Heart left ventricle (tissue), 16 donors: Measurements from ENCODE around the gene TXLNG. TPM values are rescaled to one million over a fixed set of nuclear protein-coding genes. Genes with fewer than 3 reads are reported as not detected.

Experiments used
- ATAC-seq, 4 donors: fragments of 200-7000 bp; cut with Tn5 transposase; one replicate each; pipeline ENCODE4 v1.9.1; 2020 to 2022; ENCODE audit warnings: moderate library complexity in 4 of 4, mild to moderate bottlenecking in 3 of 4, moderate number of reproducible peaks in 1 of 4
- DNase-seq, 5 donors: peaks; one replicate each; pipeline ENCODE4 v3.0.0-alpha.2; 2020
- H3K27ac ChIP-seq, 12 donors: fragments of 200-600 bp; sonication (generic) in 4 of 12; one replicate each; pipeline versions ENCODE4 v1.5.0 to v1.8.0; 2016 to 2022; ENCODE audit warnings: mild to moderate bottlenecking in 2 of 12
- H3K27me3 ChIP-seq, 9 donors: fragments of 200-600 bp; sonication (generic) in 2 of 9; one replicate each; pipeline versions ENCODE4 v1.5.1 to v1.8.0; 2016 to 2022; ENCODE audit warnings: mild to moderate bottlenecking in 3 of 9
- H3K36me3 ChIP-seq, 9 donors: fragments of 200-600 bp; sonication (generic) in 2 of 9; one replicate each; pipeline versions ENCODE4 v1.5.0 to v1.8.0; 2018 to 2022; ENCODE audit warnings: mild to moderate bottlenecking in 2 of 9
- H3K4me1 ChIP-seq, 12 donors: fragments of 200-600 bp; sonication (generic) in 4 of 12; one replicate each; pipeline versions ENCODE4 v1.5.0 to v1.8.0; 2016 to 2022; ENCODE audit warnings: mild to moderate bottlenecking in 3 of 12
- H3K4me3 ChIP-seq, 12 donors: fragments of 200-600 bp; sonication (generic) in 4 of 12; one replicate each; pipeline versions ENCODE4 v1.5.0 to v1.8.0; 2017 to 2022; ENCODE audit warnings: mild to moderate bottlenecking in 9 of 12, moderate library complexity in 4 of 12
- H3K9me3 ChIP-seq, 12 donors: fragments of 200-600 bp; sonication (generic) in 4 of 12; one replicate each; pipeline versions ENCODE4 v1.5.0 to v1.8.0; 2016 to 2022; ENCODE audit warnings: mild to moderate bottlenecking in 1 of 12
- CTCF ChIP-seq, 12 donors: fragments of 200-600 bp; sonication (generic) in 4 of 12; IDR thresholded peaks; one replicate each; pipeline versions ENCODE4 v1.5.0 to v1.8.0; 2018 to 2022; ENCODE audit warnings: antibody characterized with exemption in 12 of 12, mild to moderate bottlenecking in 5 of 12
- POLR2A ChIP-seq, 2 donors: fragments of 450-650 bp; IDR thresholded peaks; one replicate each; pipeline ENCODE4 v1.6.1; 2017; ENCODE audit warnings: antibody characterized with exemption in 2 of 2, mild to moderate bottlenecking in 2 of 2, moderate library complexity in 2 of 2
- WGBS, 4 donors: extraction: QIAGEN DNeasy Blood & Tissue Kit in 2 of 4; methylation state at CpG; one replicate each; pipeline versions ENCODE4 v1.1.5 to v1.1.7; 2013 to 2018; 5-methylcytosine and 5-hydroxymethylcytosine counted together
- intact Hi-C, 10 donors: fragments of 100-400 bp; cut with DNase I; formaldehyde crosslinking; loops; one replicate each; pipeline versions ENCODE4 v1.11.1 to v1.14.2; 2022
- polyA plus RNA-seq, 2 donors: library from polyadenylated mRNA; stranded (reverse); fragments of 200-250 nt; gene quantifications; one replicate each; pipeline ENCODE4 v1.2.3, GENCODE V29; 2013
- total RNA-seq, 9 donors: library from RNA; depleted of rRNA in 2 of 9; stranded (reverse); fragments of >200 nt in 2 of 9; fragmentation: NEBNext Ultra II Directional in 3 of 9; extraction: Animal tissue kit (Norgen Biotek cat#: 25700) in 3 of 9; gene quantifications; one replicate each; pipeline versions ENCODE4 v1.1.0 to v1.2.4, GENCODE V29; 2016 to 2023
- donor health status: ischemic (EF 13 %, LVEDD 7.1; RV severe dilation, severe dysfunction).
- donor health status: healthy with polysubstance abuse.
- donor health status: DM: no; HTN: yes; CAD: no.
- donor health status: DM: no; HTN: no; CAD: no.
- donor health status: ischemic (EF 25% LVEDD 6.9; RV normal size, moderate dysfunction).
- donor health status: ischemic (EF 25% LVEDD 5.7; RV mildly dilated, moderate dysfunction).
- donor health status: healthy.
- donor health status: DM: yes; HTN: yes; CAD: no.
- donor health status: ischemic (EF 35%, LVEDD 5.7; RV mildly dilated, moderate dysfunction).
- donor health status: nonischemic (EF 11% LVEDD 7.7; RV severe dilation, severe dysfunction).
- donor health status: DM: yes; HTN: yes; CAD: no.
- donor health status: PGD.
- donor health status: ischemic (EF 29% LVEDD 5.4; RV normal size, mild dysfunction).
- donor health status: nonischemic (EF 23%, LVEDD 6.1; RV moderate dilation, normal function).

TXLNG gene
- total and polyA plus RNA-seq, 11 donors: 3.0 to 8.1 (median 6.2) TPM

GRCh38 chrX:16828124-16828908, 42.0 kb downstream of the TXLNG start:
- peak overlapping the region in 1 of 12 donors; percentile 6 for H3K4me3 ChIP-seq
- DNase-seq (peak in 2 of 5 donors; percentile 11 to 35), ATAC-seq (peak; percentile 48 to 87 (median 59))
- intact Hi-C loops: loop anchor here in 8 of 10 donors (5.0 to 10.0 kb wide), 5 partner anchors 59 to 864 kb away; no protein-coding TSS in a partner anchor
- TF ChIP-seq POLR2A (IDR thresholded peaks at IDR 0.05) (no peak), CTCF (IDR thresholded peaks at IDR 0.05) (no peak)
- peaks cover 0 to 39% (median 31%) of the 10 kb centered on the region in 9 donors for H3K36me3 ChIP-seq
- H3K27ac ChIP-seq: peak overlapping the region in 8 of 12 donors; percentile 19 to 71 (median 54)
- 40 to 63% (median 59%) methylated on average over 6 of the region's 6 CpGs for WGBS, 4 donors
- H3K4me1 ChIP-seq: peaks cover 0 to 12% (median 2%) of the 10 kb centered on the region in 12 donors
- H3K9me3 ChIP-seq: no peaks in the 10 kb centered on the region
- H3K27me3 ChIP-seq: no peaks in the 10 kb centered on the region

GRCh38 chrX:16832301-16832700, 46.0 kb downstream of the TXLNG start:
- Histone ChIP-seq H3K4me3 (no peak overlapping the region), H3K27ac (no peak overlapping the region), H3K27me3 (no peaks in the 10 kb centered on the region), H3K36me3 (peaks cover 0 to 69% (median 20%) of the 10 kb centered on the region in 9 donors), H3K9me3 (no peaks in the 10 kb centered on the region), H3K4me1 (peaks cover 0 to 10% (median 2%) of the 10 kb centered on the region in 12 donors)
- intact Hi-C loops: loop anchor here in 4 of 10 donors (5.0 to 10.0 kb wide), 2 partner anchors 52 to 215 kb away; no protein-coding TSS in a partner anchor
- ATAC-seq (no peak), DNase-seq (no peak)
- no peak for TF ChIP-seq POLR2A (IDR thresholded peaks at IDR 0.05)
- no peak for TF ChIP-seq CTCF (IDR thresholded peaks at IDR 0.05)
- WGBS, 4 donors: 58 to 86% (median 69%) methylated on average over 5 of the region's 5 CpGs

DNA sequence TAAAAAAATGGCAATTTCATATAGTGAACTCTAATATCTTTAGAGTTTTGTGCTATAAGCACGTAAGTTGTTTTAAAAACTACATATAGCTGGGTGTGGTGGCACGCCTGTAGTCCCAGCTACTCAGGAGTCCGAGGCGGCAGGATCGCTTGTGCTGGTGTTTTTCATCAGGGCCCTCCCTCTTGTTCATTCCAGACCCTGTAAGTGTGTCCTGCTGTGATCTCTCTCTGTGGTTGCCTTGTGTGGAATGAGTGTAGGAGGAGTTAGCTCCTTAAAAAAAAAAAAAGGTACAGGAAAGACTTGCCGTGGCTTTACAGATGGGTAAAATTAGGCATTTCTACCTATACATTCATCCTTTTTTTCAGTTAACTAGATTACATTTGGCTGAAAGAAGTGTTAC, 48.5 kb downstream of the TXLNG start:
- DNase-seq (no peak), ATAC-seq (no peak)
- Histone ChIP-seq H3K27ac (peak overlapping the region in 1 of 12 donors; percentile 17), H3K9me3 (no peaks in the 10 kb centered on the region), H3K4me1 (peaks cover 0 to 13% (median 6%) of the 10 kb centered on the region in 12 donors), H3K36me3 (peaks cover 0 to 83% (median 24%) of the 10 kb centered on the region in 9 donors), H3K27me3 (no peaks in the 10 kb centered on the region), H3K4me3 (no peak overlapping the region)
- WGBS, 4 donors: 51 to 86% (median 65%) methylated on average over 6 of the region's 6 CpGs
- TF ChIP-seq CTCF (IDR thresholded peaks at IDR 0.05) (no peak), POLR2A (IDR thresholded peaks at IDR 0.05) (no peak)
- intact Hi-C loops: loop anchor here in 5 of 10 donors (5.0 to 10.0 kb wide), 3 partner anchors 47 to 212 kb away; no protein-coding TSS in a partner anchor

DNA sequence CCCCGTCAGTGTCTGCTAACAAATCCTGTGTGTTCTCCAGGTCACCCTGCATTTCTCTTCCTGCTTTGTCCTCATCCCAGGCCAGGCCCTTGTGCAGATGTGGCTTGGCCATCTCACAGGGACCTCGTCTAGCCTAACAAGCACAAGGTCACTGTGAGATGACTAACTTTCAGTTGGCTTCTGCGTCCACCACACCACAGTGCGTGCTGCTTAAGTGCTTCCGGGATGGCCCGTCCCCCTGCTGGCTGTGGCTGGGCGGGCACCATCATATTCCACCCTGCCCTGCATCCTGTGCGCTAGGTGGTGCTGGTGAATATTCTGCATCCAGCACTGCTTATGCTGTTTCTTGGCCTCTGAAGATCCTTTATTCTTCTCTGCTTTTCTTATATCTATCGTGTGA, 50.1 kb downstream of the TXLNG start:
- WGBS, 4 donors: 68 to 89% (median 74%) methylated on average over 9 of the region's 9 CpGs
- intact Hi-C loops: loop anchor here in 4 of 10 donors (5.0 to 10.0 kb wide), 2 partner anchors 46 to 48 kb away; no protein-coding TSS in a partner anchor
- no peak for TF ChIP-seq POLR2A (IDR thresholded peaks at IDR 0.05)
- peak in 6 of 12 donors; percentile 9 to 35 (median 22) for TF ChIP-seq CTCF (IDR thresholded peaks at IDR 0.05)
- Histone ChIP-seq H3K27me3 (no peaks in the 10 kb centered on the region), H3K4me3 (no peak overlapping the region), H3K27ac (no peak overlapping the region), H3K4me1 (peaks cover 0 to 14% (median 7%) of the 10 kb centered on the region in 12 donors), H3K9me3 (no peaks in the 10 kb centered on the region), H3K36me3 (peaks cover 0 to 91% (median 25%) of the 10 kb centered on the region in 9 donors)
- no peak for DNase-seq
- ATAC-seq: peak in 2 of 4 donors; percentile 33 to 43
